Activated T-cell treated with anti-CD3 and anti-CD28 coated beads, Interleukin-2, amount 50 U/mL, for 72 hours (primary cell): ENCODE data around the gene WBP1L. TPM values are rescaled to one million over a fixed set of nuclear protein-coding genes. Genes with fewer than 3 reads are reported as not detected.

Experiments used
- ATAC-seq, 2 donors: fragments of 150-1000 bp; cut with Tn5 transposase; replicated peaks in 1 of 2; 2 replicates each; pipeline ENCODE4 v1.10.0; 2021; ENCODE audit warnings: moderate library complexity in 2 of 2, mild to moderate bottlenecking in 1 of 2
- DNase-seq, 2 donors: peaks; one replicate each; pipeline ENCODE4 v3.0.0; 2021 to 2022; ENCODE audit warnings: mixed read lengths in 1 of 2
- H3K27ac Mint-ChIP-seq: one replicate; pipeline ENCODE4 v1.8.0; 2022; ENCODE audit warnings: mild to moderate bottlenecking, moderate library complexity, mixed read lengths
- H3K27me3 Mint-ChIP-seq: one replicate; pipeline ENCODE4 v1.8.0; 2022; ENCODE audit warnings: low read depth, mixed read lengths
- H3K36me3 Mint-ChIP-seq, 2 donors: one replicate each; pipeline ENCODE4 v1.8.0; 2022; ENCODE audit warnings: mixed read lengths in 2 of 2, mild to moderate bottlenecking in 1 of 2; ENCODE audit not compliant: insufficient read depth in 2 of 2
- H3K4me1 Mint-ChIP-seq: one replicate; pipeline ENCODE4 v1.8.0; 2022; ENCODE audit warnings: low read depth, mixed read lengths
- H3K4me3 Mint-ChIP-seq, 2 donors: one replicate each; pipeline ENCODE4 v1.8.0; 2022; ENCODE audit warnings: mild to moderate bottlenecking in 2 of 2, mixed read lengths in 2 of 2, moderate library complexity in 2 of 2
- H3K9me3 Mint-ChIP-seq, 2 donors: one replicate each; pipeline ENCODE4 v1.8.0; 2022; ENCODE audit warnings: mixed read lengths in 2 of 2
- total RNA-seq, 2 donors: library from RNA; stranded (reverse); gene quantifications; one replicate each; pipeline ENCODE4 v1.2.3, GENCODE V29; 2022

WBP1L gene
- total RNA-seq, 2 donors from 2014 or later: 19.6 to 20.1 TPM

DNA sequence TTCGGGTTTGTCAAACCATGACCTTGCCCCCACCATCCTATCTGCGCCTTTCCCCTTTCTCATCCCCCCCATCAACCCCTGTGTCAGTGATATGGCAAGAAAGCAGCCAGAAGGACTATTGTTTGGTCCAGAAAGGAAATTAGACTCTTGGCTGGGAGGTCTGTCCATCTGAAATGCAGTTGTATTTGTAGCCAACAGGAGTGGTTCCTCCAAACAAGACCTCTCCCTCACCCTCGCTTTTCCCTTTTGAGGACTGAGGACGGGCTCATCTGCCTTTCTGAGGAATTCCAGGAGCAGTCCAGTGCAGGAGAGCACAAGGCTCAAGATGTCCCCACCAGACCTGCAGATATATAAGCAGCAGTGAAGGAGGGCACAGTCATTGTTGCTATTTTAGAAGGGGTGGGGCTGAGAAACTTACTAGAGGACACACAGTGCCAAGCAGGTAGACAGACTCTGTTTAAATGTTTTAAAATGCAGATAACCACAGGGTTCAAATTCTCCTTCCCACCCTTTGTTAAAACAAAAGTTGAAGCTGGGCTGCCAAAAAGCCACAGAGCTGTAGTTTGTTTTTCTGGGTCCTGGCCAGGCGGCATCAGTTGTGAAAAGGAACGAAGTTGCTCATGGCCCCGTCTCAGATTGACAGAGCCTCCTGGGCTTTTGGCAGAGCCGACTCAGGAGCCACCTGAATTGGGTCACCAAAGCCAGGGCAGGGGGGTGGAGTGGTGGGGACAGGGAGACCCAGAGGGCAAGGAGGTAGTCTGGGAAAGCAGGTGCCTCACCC is 56.1 kb downstream of the WBP1L start:
- DNase-seq (no peak), ATAC-seq (no peak)
- no peak overlapping the region for H3K27ac Mint-ChIP-seq
- peaks cover 0 to 3% of the 10 kb centered on the region in 2 donors for H3K9me3 Mint-ChIP-seq
- H3K4me3 Mint-ChIP-seq: no peak overlapping the region
- peaks cover 10 to 11% of the 10 kb centered on the region in 2 donors for H3K36me3 Mint-ChIP-seq
- peaks cover 49% of the 10 kb centered on the region for H3K4me1 Mint-ChIP-seq
- H3K27me3 Mint-ChIP-seq: no peaks in the 10 kb centered on the region

DNA sequence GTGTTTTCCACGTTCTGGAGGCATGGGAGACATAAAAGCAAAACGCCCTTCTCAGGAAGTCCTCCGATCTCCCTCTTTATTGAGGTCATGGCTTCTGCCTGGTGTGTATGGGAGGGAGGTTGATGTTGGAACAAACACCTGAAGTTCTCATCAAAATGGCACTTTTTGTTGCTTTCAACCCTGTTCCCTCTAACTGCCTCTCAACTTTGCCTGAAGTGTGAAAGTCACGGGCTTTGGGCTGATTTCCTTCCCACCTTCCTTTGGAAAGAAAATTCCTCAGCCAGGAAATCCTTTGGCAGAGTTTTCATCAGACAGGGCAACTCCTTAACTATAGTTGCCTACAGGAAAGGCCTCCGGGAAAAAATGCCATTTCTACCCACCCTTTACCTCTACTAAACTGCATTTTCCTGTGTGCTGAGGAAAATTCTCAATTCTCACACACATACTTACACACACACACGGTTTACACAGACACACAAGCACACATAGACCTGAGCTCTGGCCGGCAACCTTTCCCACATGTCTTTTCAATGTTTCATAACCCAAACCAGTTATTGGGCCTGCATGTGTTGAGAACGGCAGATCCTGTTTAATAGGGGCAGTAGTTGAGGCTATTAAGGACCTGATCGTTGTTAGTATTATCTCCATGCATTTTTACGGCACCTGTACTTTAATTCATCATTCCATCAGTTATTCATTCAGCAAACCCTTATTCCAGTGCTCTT is 57.0 kb downstream of the WBP1L start:
- Mint-ChIP-seq H3K4me3 (no peak overlapping the region), H3K27ac (peak overlapping the region; percentile 85), H3K27me3 (no peaks in the 10 kb centered on the region), H3K36me3 (peaks cover 10 to 11% of the 10 kb centered on the region in 2 donors), H3K9me3 (peaks cover 0 to 3% of the 10 kb centered on the region in 2 donors), H3K4me1 (peaks cover 44% of the 10 kb centered on the region)
- ATAC-seq: no peak
- DNase-seq: no peak

GRCh38 chr10:102801496-102801895 is 57.7 kb downstream of the WBP1L start:
- Mint-ChIP-seq H3K4me3 (no peak overlapping the region), H3K27me3 (no peaks in the 10 kb centered on the region), H3K4me1 (peaks cover 37% of the 10 kb centered on the region), H3K9me3 (peaks cover 0 to 3% of the 10 kb centered on the region in 2 donors), H3K36me3 (peaks cover 10 to 11% of the 10 kb centered on the region in 2 donors), H3K27ac (peak overlapping the region; percentile 85)
- DNase-seq (no peak), ATAC-seq (no peak)

GRCh38 chr10:102801978-102802377 is 58.2 kb downstream of the WBP1L start:
- ATAC-seq (no peak), DNase-seq (no peak)
- Mint-ChIP-seq H3K9me3 (peaks cover 0 to 3% of the 10 kb centered on the region in 2 donors), H3K4me3 (peak overlapping the region; percentile 29 to 44), H3K27me3 (no peaks in the 10 kb centered on the region), H3K36me3 (peaks cover 10 to 11% of the 10 kb centered on the region in 2 donors), H3K4me1 (peaks cover 32% of the 10 kb centered on the region), H3K27ac (peak overlapping the region; percentile 91)

DNA sequence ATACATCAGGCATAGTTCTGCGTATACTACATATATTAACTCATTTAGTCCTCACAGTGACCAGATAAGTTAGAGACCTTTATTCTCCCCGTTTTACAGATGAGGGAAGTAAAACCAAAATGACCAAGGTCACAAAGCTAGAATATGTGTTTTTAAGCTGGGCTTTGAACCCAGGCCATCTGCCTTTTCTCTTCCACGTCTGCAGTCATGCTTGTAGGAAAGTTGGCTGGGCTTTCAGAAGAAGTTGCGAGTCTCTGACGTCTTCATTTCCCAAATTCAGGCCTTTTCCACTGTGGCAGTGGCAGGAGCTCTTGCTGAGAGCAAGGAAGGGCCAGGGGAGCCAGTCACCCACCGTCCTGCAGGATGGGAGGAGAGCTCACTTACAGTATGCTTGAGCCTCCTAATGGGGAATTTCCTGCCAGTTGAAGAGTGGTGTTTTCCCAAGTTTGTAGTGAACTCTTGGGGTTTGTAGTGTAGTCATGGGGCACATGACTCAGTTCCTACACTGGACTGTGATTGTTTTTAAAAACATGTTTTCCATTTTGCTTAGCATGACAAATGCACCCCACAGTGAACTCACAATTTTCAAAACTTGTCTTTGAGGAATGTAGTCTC is 59.3 kb downstream of the WBP1L start:
- H3K36me3 Mint-ChIP-seq: peaks cover 10 to 11% of the 10 kb centered on the region in 2 donors
- H3K27ac Mint-ChIP-seq: peak overlapping the region; percentile 91
- ATAC-seq (peak; percentile 91 to 92), DNase-seq (peak; percentile 36 to 40)
- peaks cover 0 to 3% of the 10 kb centered on the region in 2 donors for H3K9me3 Mint-ChIP-seq
- H3K4me1 Mint-ChIP-seq: peaks cover 30% of the 10 kb centered on the region
- H3K4me3 Mint-ChIP-seq: peak overlapping the region; percentile 70 to 80
- no peaks in the 10 kb centered on the region for H3K27me3 Mint-ChIP-seq

DNA sequence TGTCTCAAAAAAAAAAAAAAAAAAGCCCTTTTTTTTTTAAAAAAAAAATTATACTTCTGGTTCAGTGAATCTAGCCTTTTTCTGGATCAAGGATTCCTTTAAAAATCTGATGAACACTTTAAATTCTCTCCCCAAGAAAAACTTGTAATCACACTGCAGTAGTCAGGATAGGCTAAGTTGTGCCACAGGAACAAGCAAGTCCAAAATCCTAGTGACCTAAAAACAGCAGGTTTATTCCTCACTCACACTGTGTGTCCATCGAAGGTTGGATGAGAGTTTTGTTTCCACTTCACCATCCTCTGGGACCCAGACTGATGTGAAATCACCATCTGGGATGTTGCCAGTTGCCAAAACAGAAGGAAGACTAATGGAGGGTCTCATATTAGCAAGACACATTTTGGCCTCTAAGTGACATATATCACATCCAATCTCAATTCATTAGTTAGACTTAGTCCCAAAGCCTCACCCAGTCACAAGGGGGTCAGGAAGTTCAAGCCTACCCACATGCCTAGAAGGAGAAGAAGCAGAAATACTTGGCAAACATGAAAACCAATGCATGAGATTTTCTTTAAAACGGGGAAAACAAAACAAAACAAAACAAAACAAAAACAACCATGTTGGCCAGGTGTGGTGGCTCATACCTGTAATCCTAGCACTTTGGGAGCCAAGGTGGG is 60.8 kb downstream of the WBP1L start:
- peak overlapping the region in 1 of 2 donors; percentile 22 for H3K4me3 Mint-ChIP-seq
- DNase-seq (no peak), ATAC-seq (no peak)
- H3K27ac Mint-ChIP-seq: peak overlapping the region; percentile 85
- no peaks in the 10 kb centered on the region for H3K27me3 Mint-ChIP-seq
- H3K4me1 Mint-ChIP-seq: peaks cover 30% of the 10 kb centered on the region
- H3K9me3 Mint-ChIP-seq: peaks cover 0 to 3% of the 10 kb centered on the region in 2 donors
- H3K36me3 Mint-ChIP-seq: peaks cover 10 to 11% of the 10 kb centered on the region in 2 donors

DNA sequence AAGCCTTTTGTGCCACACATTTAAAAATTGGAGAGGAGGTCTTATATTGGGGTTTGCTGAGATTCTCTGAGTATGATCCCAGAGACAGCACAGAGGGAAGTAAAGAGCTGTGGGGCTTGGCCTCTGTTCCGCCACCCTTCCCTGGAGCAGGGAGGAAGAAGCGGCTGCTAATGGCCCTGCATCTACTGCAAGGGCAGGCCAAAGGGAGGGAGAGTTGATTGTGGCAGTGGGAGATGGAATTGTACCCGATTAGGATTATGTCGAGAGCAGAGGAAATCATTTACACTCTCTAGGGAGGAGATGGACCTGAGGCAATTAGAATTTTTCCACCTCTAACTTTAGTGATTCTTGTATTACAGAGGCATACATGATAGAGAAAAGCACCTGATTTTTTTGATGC is 64.6 kb downstream of the WBP1L start:
- H3K27me3 Mint-ChIP-seq: no peaks in the 10 kb centered on the region
- DNase-seq (no peak), ATAC-seq (no peak)
- peaks cover 5 to 6% of the 10 kb centered on the region in 2 donors for H3K36me3 Mint-ChIP-seq
- peaks cover 27% of the 10 kb centered on the region for H3K4me1 Mint-ChIP-seq
- H3K27ac Mint-ChIP-seq: peak overlapping the region; percentile 62
- H3K4me3 Mint-ChIP-seq: no peak overlapping the region
- H3K9me3 Mint-ChIP-seq: peaks cover 0 to 3% of the 10 kb centered on the region in 2 donors

GRCh38 chr10:102811346-102811745 is 67.6 kb downstream of the WBP1L start:
- no peak for DNase-seq
- Mint-ChIP-seq H3K9me3 (no peaks in the 10 kb centered on the region), H3K27me3 (no peaks in the 10 kb centered on the region), H3K27ac (no peak overlapping the region), H3K4me3 (no peak overlapping the region), H3K4me1 (peaks cover 19% of the 10 kb centered on the region), H3K36me3 (no peaks in the 10 kb centered on the region)
- ATAC-seq: no peak

DNA sequence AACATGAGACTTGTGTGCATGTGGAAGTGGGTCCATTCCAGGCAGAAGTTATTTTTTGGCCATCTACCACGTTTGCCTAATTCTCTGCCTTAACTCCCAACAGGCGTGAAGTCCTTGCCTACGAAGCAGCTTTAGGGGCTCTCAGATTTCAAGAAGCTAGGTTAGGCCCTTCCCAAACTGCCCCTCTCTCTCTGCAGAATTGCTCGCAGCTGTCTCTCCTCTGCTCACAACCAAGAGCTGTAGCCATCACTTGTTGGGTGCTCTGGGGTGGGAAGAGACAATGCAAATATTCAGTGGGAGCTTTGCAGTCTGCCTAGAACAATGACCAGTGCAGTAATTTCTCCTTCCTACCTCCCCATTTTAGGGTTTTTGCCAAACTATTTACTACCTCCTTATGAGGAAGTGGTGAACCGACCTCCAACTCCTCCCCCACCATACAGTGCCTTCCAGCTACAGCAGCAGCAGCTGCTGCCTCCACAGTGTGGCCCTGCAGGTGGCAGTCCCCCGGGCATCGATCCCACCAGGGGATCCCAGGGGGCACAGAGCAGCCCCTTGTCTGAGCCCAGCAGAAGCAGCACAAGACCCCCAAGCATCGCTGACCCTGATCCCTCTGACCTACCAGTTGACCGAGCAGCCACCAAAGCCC is 68.6 kb downstream of the WBP1L start:
- DNase-seq (no peak), ATAC-seq (no peak)
- Mint-ChIP-seq H3K4me1 (peaks cover 19% of the 10 kb centered on the region), H3K27ac (peak overlapping the region; percentile 84), H3K9me3 (no peaks in the 10 kb centered on the region), H3K4me3 (no peak overlapping the region), H3K27me3 (no peaks in the 10 kb centered on the region), H3K36me3 (no peaks in the 10 kb centered on the region)

DNA sequence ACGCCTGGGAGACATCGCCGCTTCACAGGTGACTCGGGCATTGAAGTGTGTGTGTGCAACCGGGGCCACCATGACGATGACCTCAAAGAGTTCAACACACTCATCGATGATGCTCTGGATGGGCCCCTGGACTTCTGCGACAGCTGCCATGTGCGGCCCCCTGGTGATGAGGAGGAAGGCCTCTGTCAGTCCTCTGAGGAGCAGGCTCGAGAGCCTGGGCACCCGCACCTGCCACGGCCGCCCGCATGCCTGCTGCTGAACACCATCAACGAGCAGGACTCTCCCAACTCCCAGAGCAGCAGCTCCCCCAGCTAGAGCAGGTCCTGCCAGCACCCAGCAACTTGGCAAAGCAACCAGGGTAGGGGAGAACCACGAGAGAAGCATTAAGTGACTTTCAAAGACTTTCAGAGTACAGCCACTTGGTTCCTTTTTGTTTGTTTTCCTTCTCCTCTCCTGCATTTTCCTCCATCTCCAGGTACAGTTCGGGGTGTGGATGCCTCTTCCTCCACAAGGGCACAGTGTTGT is 69.3 kb downstream of the WBP1L start:
- H3K4me3 Mint-ChIP-seq: no peak overlapping the region
- ATAC-seq (no peak), DNase-seq (no peak)
- no peaks in the 10 kb centered on the region for H3K36me3 Mint-ChIP-seq
- peaks cover 19% of the 10 kb centered on the region for H3K4me1 Mint-ChIP-seq
- H3K27ac Mint-ChIP-seq: peak overlapping the region; percentile 84
- no peaks in the 10 kb centered on the region for H3K9me3 Mint-ChIP-seq
- H3K27me3 Mint-ChIP-seq: no peaks in the 10 kb centered on the region

- Mint-ChIP-seq H3K27ac (peak overlapping the region; percentile 84), H3K9me3 (no peaks in the 10 kb centered on the region), H3K4me1 (peaks cover 19% of the 10 kb centered on the region), H3K27me3 (no peaks in the 10 kb centered on the region), H3K36me3 (no peaks in the 10 kb centered on the region), H3K4me3 (no peak overlapping the region)
- DNase-seq (no peak), ATAC-seq (no peak)
These were observed 70.1 kb downstream of the WBP1L start for GRCh38 chr10:102813734-102814452.

DNA sequence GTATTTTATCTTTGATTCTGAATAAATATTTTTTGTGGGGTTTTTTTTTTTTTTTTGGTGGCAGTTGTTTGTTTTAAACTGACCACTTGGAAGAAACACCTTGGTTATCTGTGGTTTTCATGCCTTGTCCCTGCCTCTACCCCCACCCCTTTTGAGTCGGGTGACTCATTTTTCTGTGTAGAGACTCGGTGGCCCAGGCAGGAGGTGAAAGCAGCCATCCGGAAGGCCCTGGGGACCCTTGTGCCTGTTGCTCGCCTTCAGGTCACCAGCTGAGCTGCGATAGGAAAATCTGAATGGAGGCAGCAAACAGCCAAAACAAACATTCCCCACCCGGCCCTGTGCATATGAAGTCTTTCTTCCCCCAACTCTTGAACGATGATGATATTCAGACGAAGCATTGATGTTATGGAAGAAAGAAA is 70.7 kb downstream of the WBP1L start:
- no peak overlapping the region for H3K4me3 Mint-ChIP-seq
- H3K4me1 Mint-ChIP-seq: peaks cover 19% of the 10 kb centered on the region
- ATAC-seq: no peak
- H3K27me3 Mint-ChIP-seq: no peaks in the 10 kb centered on the region
- H3K36me3 Mint-ChIP-seq: no peaks in the 10 kb centered on the region
- H3K27ac Mint-ChIP-seq: no peak overlapping the region
- no peak for DNase-seq
- no peaks in the 10 kb centered on the region for H3K9me3 Mint-ChIP-seq
